Neural cell (in vitro differentiated cells): ENCODE measurements around the gene MAGI2.

Experiments used
- EZH2 ChIP-seq: fragments of 200-600, 300-800 bp; shearing (Covaris generic), sonication (generic); IDR thresholded peaks from 2 replicates; pipeline ENCODE4 v1.6.1; 2014; ENCODE audit warnings: antibody characterized with exemption, low read length, borderline replicate concordance, mild to moderate bottlenecking; ENCODE audit not compliant: insufficient read depth, poor library complexity, severe bottlenecking
- RAD21 ChIP-seq: fragments of 450-650 bp; conservative IDR thresholded peaks from 2 replicates; pipeline ENCODE4 v1.6.1; 2014; ENCODE audit warnings: antibody characterized with exemption, mild to moderate bottlenecking, moderate library complexity
- TF ChIP-seq, protein P1 (sequence below): fragments of 450-650 bp; IDR thresholded peaks from 2 replicates; pipeline ENCODE4 v1.5.1; 2014; ENCODE audit warnings: antibody characterized with exemption, mild to moderate bottlenecking, moderate library complexity; ENCODE audit not compliant: poor library complexity, severe bottlenecking

DNA sequence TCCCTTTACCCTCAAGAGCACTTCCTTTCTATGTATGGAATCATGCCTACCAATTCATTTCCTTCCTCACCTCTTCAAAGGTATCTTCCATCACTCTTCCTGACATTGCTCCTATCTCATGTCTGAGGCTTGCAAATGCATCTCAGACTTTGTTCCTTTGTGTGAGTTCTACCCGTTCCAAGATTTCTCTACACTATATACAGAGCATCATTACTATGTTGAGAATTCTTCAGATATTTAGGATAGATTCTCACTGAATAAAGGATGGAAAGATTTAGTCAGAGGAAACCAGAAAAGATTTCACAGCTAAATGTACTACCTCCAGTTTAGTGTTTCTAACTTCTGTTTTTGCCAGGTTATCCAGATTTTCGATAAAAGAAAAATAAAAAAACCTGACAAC is 1192.2 kb downstream of the MAGI2 start:
- TF ChIP-seq, protein P1, sequence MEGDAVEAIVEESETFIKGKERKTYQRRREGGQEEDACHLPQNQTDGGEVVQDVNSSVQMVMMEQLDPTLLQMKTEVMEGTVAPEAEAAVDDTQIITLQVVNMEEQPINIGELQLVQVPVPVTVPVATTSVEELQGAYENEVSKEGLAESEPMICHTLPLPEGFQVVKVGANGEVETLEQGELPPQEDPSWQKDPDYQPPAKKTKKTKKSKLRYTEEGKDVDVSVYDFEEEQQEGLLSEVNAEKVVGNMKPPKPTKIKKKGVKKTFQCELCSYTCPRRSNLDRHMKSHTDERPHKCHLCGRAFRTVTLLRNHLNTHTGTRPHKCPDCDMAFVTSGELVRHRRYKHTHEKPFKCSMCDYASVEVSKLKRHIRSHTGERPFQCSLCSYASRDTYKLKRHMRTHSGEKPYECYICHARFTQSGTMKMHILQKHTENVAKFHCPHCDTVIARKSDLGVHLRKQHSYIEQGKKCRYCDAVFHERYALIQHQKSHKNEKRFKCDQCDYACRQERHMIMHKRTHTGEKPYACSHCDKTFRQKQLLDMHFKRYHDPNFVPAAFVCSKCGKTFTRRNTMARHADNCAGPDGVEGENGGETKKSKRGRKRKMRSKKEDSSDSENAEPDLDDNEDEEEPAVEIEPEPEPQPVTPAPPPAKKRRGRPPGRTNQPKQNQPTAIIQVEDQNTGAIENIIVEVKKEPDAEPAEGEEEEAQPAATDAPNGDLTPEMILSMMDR = no peak
- TF ChIP-seq EZH2 (no peak), RAD21 (no peak)
